ENCODE results near the gene LCP2. TPM values are rescaled to one million over a fixed set of nuclear protein-coding genes. Genes with fewer than 3 reads are reported as not detected.

Gene LCP2
- total RNA-seq, 4 donors from 2014 or later = 45.8 to 120 (median 55.0) TPM

DNA sequence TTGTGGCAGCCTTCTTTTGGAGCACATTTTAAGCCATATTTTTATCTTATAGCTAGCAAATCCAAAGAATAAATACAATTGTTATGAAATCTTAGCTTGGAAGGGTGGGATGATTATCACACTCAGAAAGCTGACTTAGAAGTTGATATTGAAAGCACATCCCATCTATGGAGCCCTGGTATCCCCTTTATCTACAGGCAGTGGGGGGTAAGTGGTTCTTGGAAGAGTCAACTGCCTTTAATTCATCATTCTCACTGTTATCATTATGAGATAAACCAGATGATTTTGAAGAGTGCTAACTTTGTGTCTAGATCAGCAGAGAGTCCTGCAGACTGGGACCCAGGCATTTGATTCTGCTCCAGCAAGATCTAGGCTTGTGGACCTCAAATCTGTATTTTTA, 3.0 kb downstream of the LCP2 start:
- TF ChIP-seq, protein P1, sequence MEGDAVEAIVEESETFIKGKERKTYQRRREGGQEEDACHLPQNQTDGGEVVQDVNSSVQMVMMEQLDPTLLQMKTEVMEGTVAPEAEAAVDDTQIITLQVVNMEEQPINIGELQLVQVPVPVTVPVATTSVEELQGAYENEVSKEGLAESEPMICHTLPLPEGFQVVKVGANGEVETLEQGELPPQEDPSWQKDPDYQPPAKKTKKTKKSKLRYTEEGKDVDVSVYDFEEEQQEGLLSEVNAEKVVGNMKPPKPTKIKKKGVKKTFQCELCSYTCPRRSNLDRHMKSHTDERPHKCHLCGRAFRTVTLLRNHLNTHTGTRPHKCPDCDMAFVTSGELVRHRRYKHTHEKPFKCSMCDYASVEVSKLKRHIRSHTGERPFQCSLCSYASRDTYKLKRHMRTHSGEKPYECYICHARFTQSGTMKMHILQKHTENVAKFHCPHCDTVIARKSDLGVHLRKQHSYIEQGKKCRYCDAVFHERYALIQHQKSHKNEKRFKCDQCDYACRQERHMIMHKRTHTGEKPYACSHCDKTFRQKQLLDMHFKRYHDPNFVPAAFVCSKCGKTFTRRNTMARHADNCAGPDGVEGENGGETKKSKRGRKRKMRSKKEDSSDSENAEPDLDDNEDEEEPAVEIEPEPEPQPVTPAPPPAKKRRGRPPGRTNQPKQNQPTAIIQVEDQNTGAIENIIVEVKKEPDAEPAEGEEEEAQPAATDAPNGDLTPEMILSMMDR (IDR thresholded peaks at IDR 0.05; ENCODE audit: low read depth) = no peak

DNA sequence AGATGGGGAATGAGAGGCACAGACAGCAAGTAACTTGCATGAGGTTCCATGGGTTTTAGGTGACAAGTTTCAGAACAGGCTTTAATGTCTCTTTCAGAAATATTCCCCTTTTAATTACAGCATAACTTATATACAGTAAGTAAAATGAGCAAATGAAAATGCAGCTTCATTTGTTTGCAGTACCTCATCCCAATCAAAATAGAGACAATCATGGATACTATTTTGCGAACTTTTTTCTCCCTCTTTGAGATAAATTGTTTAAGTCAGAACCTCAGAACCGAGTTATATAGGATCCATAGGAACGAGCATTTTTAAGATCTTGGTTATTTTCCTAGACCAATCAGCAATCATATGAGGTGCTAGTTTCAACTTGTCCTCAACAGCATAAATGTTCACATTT, 3.5 kb downstream of the LCP2 start:
- TF ChIP-seq, protein P1 (IDR thresholded peaks at IDR 0.05; ENCODE audit: low read depth) = no peak

DNA sequence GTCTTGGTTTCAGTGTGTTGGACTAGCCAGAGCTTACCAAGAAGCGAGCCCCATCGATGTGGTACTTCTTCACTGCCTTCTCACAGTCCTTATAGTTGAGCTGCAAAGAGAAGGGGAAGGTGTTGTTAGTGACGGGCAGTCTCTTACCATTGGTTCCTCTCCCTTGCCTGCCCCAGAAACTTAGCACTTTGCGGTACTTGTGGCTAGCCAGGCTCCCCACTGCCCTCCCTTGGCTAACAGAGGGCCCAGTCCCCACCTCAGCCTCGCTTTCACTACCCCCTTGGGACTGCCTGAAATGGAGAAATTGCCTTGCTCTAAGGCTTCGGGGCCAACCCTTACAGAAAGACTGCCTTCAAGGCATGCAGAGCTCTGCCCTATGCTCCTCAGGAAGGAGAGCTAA, 4.3 kb downstream of the LCP2 start:
- TF ChIP-seq, protein P1 (IDR thresholded peaks at IDR 0.05; ENCODE audit: low read depth) = no peak

DNA sequence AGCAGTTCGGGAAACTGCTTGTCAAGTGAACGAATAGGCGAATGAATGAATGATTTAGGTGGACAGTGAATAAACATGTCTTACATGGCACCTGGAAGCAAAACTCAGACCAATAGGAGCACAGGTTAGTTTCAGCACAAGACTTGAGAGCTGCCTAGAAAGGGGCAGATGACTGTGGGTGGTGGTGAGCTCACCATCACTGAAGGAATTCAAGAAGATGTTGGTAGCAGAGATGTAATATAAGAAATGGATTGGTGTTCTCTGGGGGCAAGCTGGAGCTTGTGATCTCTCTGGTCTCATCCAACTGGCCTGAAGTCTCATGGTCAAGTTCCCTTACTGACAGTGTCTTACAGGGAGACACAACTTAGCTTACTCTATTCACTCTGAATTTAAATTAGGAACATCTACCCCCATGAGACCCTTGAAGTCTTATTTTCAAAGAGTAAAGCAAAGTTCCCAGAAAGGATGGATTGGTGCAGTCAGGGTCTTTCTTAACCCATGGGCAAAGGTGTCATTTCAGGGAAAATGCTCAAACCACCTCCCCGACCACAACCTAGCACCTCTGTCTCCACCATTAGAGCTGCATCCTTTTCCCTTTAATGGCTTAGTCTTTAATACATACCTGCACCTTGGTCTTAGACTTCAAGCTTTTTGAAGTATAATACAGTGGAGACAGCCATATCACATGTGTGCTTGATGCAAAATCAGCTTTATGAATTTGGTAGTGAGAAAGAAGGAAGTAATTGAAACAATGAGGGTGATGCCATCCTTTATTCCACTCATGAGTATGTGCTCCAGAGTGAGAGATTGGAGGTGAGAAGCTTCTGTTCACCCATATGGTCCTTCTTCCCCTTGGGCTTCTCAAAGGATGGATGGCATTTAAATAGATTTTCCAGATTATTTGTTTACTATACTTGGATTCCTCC, 5.1 kb downstream of the LCP2 start:
- TF ChIP-seq, protein P1 (IDR thresholded peaks at IDR 0.05; ENCODE audit: low read depth) = no peak

DNA sequence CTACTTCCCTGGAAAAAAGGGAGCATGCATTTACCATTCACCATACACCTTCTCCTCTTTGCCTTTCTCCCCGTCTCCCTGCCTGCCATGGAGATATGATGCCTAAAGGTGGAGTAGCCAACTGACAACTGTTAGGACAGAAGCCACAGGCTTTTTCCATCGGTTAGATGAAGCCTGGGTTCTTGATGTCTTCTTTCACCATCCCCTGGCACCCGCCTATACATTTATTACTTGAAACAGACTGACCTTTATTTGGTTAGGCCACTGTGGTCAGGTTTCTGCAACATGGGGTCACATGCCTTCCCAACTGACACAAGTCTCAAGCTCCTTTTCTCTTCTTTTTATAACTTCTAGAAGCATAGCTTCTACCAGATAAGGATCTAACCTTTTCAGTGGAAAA, 7.1 kb downstream of the LCP2 start:
- TF ChIP-seq, protein P1 (IDR thresholded peaks at IDR 0.05; ENCODE audit: low read depth) = no peak

DNA sequence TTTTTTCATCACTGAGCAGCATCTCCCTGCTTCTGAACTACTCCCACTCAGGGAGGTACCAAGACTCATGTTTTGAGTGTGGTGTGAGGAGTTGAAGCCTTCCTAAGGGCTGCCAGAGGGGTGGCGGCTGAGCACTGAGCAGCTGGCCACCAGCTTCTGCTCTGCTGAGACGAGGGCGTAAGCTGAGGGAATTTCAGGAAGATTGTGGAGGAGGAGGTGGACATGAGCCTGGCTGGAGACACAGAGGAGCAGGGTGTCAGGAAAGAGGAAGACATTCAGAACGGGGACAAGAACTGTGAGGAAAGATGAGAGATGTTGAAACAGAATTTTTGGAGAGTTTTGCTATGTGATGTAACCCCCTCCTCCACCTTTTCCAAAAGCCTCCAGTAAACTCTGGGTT, 7.8 kb downstream of the LCP2 start:
- TF ChIP-seq, protein P1 (IDR thresholded peaks at IDR 0.05; ENCODE audit: low read depth) = no peak

DNA sequence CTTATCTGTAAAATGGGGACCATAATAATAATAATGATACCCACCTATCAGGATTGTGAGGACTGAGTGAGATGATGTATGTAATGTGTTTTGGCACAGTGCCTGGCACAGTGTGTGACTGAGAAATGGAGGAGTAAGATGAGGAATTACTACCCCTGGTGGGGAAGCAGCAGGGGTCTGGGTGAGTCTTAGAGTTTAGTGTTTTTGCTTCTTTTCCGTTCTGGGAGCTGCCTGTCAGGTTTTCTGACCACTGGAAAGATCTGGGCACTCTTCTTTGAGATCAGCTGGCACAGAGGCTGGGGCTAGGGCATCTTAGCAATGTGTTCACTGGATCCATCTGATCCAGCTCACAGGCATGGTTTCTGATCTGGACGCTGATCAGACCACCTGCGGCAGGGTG, 8.5 kb downstream of the LCP2 start:
- TF ChIP-seq, protein P1 (IDR thresholded peaks at IDR 0.05; ENCODE audit: low read depth) = no peak
